Hepatocyte (in vitro differentiated cells): ENCODE results near the gene NCOA6. TPM values are rescaled to one million over a fixed set of nuclear protein-coding genes. Genes with fewer than 3 reads are reported as not detected.
"Not testable (repeated sequence)": the region's sequence is repeated elsewhere in the genome, so short reads cannot be mapped to it uniquely, and the experiment has no call there.

ENCODE experiments used
- DNase-seq: peaks from one replicate; pipeline ENCODE4 v3.0.0-alpha.2; 2016; ENCODE audit warnings: low spot score
- H2AFZ ChIP-seq: fragments of 200-600 bp; sonication (generic); 2 replicates; pipeline ENCODE4 v1.6.0; 2016; ENCODE audit warnings: antibody characterized with exemption, mild to moderate bottlenecking
- H3K27ac ChIP-seq: fragments of 200-600 bp; sonication (generic); 2 replicates; pipeline ENCODE4 v1.5.1; 2016; ENCODE audit warnings: mild to moderate bottlenecking
- H3K27me3 ChIP-seq: fragments of 200-600 bp; sonication (generic); 2 replicates; pipeline ENCODE4 v1.6.1; 2016
- H3K36me3 ChIP-seq: fragments of 200-600 bp; sonication (generic); replicated peaks from 2 replicates; pipeline ENCODE4 v1.5.1; 2016; ENCODE audit warnings: low read depth; ENCODE audit not compliant: insufficient read depth
- H3K4me1 ChIP-seq: fragments of 200-600 bp; sonication (generic); 2 replicates; pipeline ENCODE4 v1.5.1; 2016; ENCODE audit warnings: mild to moderate bottlenecking, moderate library complexity; ENCODE audit not compliant: insufficient read depth
- H3K4me2 ChIP-seq: fragments of 200-600 bp; sonication (generic); 2 replicates; pipeline ENCODE4 v1.6.0; 2016
- H3K4me3 ChIP-seq: fragments of 200-600 bp; sonication (generic); 2 replicates; pipeline ENCODE4 v1.5.1; 2016; ENCODE audit warnings: mild to moderate bottlenecking
- H3K79me2 ChIP-seq: fragments of 200-600 bp; sonication (generic); 2 replicates; pipeline ENCODE4 v1.6.0; 2017; ENCODE audit warnings: mild to moderate bottlenecking
- H3K9me2 ChIP-seq: fragments of 200-600 bp; sonication (generic); replicated peaks from 2 replicates; pipeline ENCODE4 v1.6.0; 2017; ENCODE audit warnings: mild to moderate bottlenecking; ENCODE audit not compliant: insufficient read depth
- H3K9me3 ChIP-seq: fragments of 200-600 bp; sonication (generic); 2 replicates; pipeline ENCODE4 v1.5.1; 2016; ENCODE audit warnings: low read depth, mild to moderate bottlenecking
- H4K20me1 ChIP-seq: fragments of 200-600 bp; sonication (generic); 2 replicates; pipeline ENCODE4 v1.6.0; 2016; ENCODE audit warnings: mild to moderate bottlenecking; ENCODE audit not compliant: insufficient read depth, poor library complexity, severe bottlenecking
- CTCF ChIP-seq: fragments of 200-600 bp; sonication (generic); IDR thresholded peaks from 2 replicates; pipeline ENCODE4 v1.5.1; 2016; ENCODE audit warnings: antibody characterized with exemption, mild to moderate bottlenecking; ENCODE audit not compliant: poor library complexity
- EZH2 ChIP-seq: fragments of 200-600 bp; sonication (generic); IDR thresholded peaks from 2 replicates; pipeline ENCODE4 v1.6.1; 2016; ENCODE audit warnings: antibody characterized with exemption, mild to moderate bottlenecking, borderline replicate concordance
- EZH2phosphoT487 ChIP-seq: fragments of 200-600 bp; sonication (generic); IDR thresholded peaks from one replicate; pipeline ENCODE4 v1.6.1; 2018; ENCODE audit warnings: antibody characterized with exemption, mild to moderate bottlenecking, low read depth, moderate library complexity; ENCODE audit not compliant: unreplicated experiment, severe bottlenecking
- WGBS: methylation state at CpG from one replicate; pipeline ENCODE4 v1.1.6; 2016; ENCODE audit warnings: low lambda C conversion rate; ENCODE audit errors: missing lambda C conversion rate; 5-methylcytosine and 5-hydroxymethylcytosine counted together
- polyA plus RNA-seq: library from polyadenylated mRNA; unstranded; fragments of >200 nt; fragmentation: Nextera tagmentation; extraction: Ambion mirVana; gene quantifications from 2 replicates; pipeline ENCODE4 v1.2.1, GENCODE V29; 2016
- total RNA-seq: library from RNA; depleted of rRNA; stranded (reverse); fragments of >200 nt; gene quantifications from 2 replicates; pipeline ENCODE4 v1.2.3, GENCODE V29; 2014

Gene NCOA6
- total and polyA plus RNA-seq, 2 experiments from 2014 or later = 11.6 to 23.5 TPM

GRCh38 chr20:34732523-34732922, 92.9 kb downstream of the NCOA6 start:
- TF ChIP-seq CTCF (no peak), EZH2phosphoT487 (no peak), EZH2 (no peak)
- Histone ChIP-seq H3K4me1 (no peaks in the 10 kb centered on the region), H4K20me1 (no peaks in the 10 kb centered on the region), H3K27me3 (no peaks in the 10 kb centered on the region), H3K36me3 (no peaks in the 10 kb centered on the region), H3K4me3 (no peak overlapping the region), H3K9me2 (no peaks in the 10 kb centered on the region), H3K4me2 (no peak overlapping the region), H2AFZ (no peak overlapping the region), H3K27ac (no peak overlapping the region), H3K9me3 (no peaks in the 10 kb centered on the region), H3K79me2 (no peaks in the 10 kb centered on the region)
- no peak for DNase-seq
- 94% methylated on average over 1 of the region's 1 CpG for WGBS

- no peaks in the 10 kb centered on the region for H3K9me3 ChIP-seq
- no peaks in the 10 kb centered on the region for H3K36me3 ChIP-seq
- H3K9me2 ChIP-seq = no peaks in the 10 kb centered on the region
- no peak overlapping the region for H3K4me3 ChIP-seq
- no peaks in the 10 kb centered on the region for H3K27me3 ChIP-seq
- H3K4me1 ChIP-seq = no peaks in the 10 kb centered on the region
- no peaks in the 10 kb centered on the region for H4K20me1 ChIP-seq
- H3K27ac ChIP-seq = no peak overlapping the region
- no peak for DNase-seq
- 95% methylated on average over 2 of the region's 2 CpGs for WGBS
- no peak overlapping the region for H3K4me2 ChIP-seq
- no peak for TF ChIP-seq EZH2phosphoT487
- TF ChIP-seq CTCF = no peak
- no peak for TF ChIP-seq EZH2
- no peaks in the 10 kb centered on the region for H3K79me2 ChIP-seq
- H2AFZ ChIP-seq = no peak overlapping the region
These were observed 96.0 kb downstream of the NCOA6 start for GRCh38 chr20:34729416-34729815.

- WGBS = 86% methylated on average over 3 of the region's 3 CpGs
- TF ChIP-seq CTCF (no peak), EZH2phosphoT487 (no peak), EZH2 (no peak)
- Histone ChIP-seq H3K27ac (no peak overlapping the region), H3K4me1 (no peaks in the 10 kb centered on the region), H2AFZ (no peak overlapping the region), H3K4me3 (no peak overlapping the region), H4K20me1 (no peaks in the 10 kb centered on the region), H3K9me3 (no peaks in the 10 kb centered on the region), H3K27me3 (no peaks in the 10 kb centered on the region), H3K79me2 (no peaks in the 10 kb centered on the region), H3K4me2 (no peak overlapping the region), H3K9me2 (no peaks in the 10 kb centered on the region), H3K36me3 (no peaks in the 10 kb centered on the region)
- DNase-seq = no peak
These were observed 101.3 kb downstream of the NCOA6 start for GRCh38 chr20:34724172-34724571.

- H3K4me1 ChIP-seq, H3K27me3 ChIP-seq, H3K4me2 ChIP-seq, H3K79me2 ChIP-seq, DNase-seq, H3K36me3 ChIP-seq, H2AFZ ChIP-seq, H3K27ac ChIP-seq, H4K20me1 ChIP-seq, H3K4me3 ChIP-seq, H3K9me2 ChIP-seq, H3K9me3 ChIP-seq: not testable (repeated sequence)
- 98% methylated on average over 3 of the region's 3 CpGs for WGBS
These were observed 102.9 kb downstream of the NCOA6 start for GRCh38 chr20:34722560-34722959.
